Hepatic stellate cell (primary cell): ENCODE results near the gene IFT172.
"Not testable (repeated sequence)": the region's sequence is repeated elsewhere in the genome, so short reads cannot be mapped to it uniquely, and the experiment has no call there.

ENCODE experiments used
- DNase-seq: peaks from one replicate; pipeline ENCODE4 v3.0.0; 2011; ENCODE audit warnings: low spot score

Gene IFT172

DNA sequence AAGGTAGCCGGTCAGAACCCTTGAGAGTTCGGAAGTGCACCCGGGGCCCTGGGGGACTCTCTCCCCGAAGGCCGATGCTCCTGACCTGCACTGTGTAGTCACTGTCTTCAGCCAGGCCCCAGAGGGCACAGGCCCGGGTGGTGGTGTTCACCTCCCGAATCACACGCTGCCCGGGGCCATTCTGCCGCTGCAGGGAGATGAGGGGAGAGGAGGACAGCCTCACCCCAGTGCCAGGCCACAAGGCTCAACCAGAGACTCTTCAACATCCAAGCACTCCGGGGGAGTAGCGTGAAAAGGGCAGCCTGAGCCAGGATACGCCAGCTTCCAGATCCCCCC, 4.4 kb upstream of the IFT172 start:
- no peak for DNase-seq

DNA sequence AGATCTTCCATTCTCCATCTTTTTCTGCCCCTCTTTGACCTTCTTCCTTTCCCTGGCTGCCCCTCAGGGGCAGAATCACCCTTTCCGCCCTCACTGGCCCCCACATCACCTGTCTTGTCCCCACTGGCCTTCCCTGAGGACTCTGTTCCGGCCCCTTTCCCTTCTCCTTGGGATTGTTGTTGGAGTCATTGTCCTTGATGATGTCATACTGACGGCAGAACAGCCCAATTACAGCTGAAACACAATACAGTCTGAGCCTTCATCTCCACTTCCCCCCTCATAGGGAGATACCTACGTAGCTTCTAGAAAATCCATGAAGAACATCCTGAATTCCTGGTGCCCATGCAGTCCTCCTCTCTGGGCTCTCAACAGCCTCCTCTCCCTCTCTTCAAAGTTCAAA, 3.0 kb upstream of the IFT172 start:
- DNase-seq: no peak

DNA sequence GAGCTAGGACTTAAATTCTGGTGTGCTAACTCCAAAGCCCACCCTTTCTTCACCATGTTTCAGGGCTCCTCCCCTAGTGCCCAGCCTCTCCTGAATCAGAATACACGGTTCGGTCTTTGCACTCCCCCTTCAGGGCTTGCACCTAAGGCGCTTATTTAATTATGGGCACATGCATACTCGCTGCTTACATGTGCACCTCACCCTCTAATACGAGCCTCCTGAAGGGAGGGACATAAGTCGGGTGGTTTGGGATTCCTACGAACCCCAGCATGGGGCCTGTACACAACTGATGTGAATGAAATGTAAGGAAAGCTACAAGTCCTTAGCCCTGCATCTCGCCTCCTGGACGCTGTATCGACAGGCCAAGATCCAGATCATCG, 435 bp downstream of the IFT172 start:
- no peak for DNase-seq

DNA sequence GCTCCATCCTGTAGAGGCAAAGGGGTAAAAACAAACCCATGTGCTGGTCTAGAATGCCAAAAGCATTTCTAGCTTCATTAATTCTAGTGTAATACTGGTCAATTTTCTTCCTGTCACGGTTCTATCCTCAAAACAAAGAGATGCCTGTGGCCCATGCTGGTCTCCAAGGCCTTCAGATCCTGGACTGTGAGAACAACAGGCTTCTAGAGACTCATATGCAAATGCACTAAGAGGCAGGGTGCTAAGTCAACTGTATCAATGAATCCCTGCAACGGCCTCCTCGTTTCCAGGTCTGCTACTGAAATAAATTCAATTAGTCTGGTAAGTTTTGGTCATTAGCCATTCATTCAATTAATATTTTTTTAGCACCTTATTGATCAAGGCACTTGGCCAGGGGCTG, 4.0 kb downstream of the IFT172 start:
- no peak for DNase-seq

DNA sequence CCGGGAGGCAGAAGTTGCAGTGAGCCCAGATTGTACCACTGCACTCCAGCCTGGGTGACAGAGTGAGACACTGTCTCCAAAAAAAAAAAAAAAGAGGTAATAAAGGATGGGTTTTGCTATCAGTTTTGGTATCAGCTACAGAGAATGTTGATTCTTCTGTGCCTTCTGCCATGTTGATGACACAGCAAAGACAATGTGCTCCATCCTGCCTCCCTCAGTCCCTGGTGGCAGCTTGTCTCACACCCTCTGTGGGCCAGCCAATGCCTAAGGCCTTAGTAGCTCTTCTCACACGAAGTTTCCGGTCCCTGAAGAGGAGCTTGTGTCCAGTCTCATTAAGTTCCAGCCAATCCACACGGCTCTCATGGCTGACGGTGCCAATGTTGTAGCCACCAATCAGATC, 17.6 kb downstream of the IFT172 start:
- no peak for DNase-seq

DNA sequence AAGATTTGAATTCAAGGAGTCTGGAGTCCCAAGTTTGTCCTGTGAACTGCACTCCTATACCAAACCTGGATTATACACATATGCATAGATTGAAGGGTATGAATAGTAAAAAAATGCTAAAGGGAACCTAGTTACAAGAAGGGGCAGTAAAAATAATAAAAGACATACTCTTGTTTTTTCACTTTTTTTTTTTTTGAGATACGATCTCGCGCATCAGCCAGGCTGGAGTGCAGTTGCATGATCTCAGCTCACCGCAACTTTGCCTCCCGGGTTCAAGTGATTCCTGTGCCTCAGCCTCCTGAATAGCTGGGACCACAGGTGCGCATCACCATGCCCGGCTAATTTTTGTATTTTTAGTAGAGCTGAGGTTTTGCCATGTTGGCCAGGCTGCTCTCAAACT, 25.1 kb downstream of the IFT172 start:
- DNase-seq: no peak

DNA sequence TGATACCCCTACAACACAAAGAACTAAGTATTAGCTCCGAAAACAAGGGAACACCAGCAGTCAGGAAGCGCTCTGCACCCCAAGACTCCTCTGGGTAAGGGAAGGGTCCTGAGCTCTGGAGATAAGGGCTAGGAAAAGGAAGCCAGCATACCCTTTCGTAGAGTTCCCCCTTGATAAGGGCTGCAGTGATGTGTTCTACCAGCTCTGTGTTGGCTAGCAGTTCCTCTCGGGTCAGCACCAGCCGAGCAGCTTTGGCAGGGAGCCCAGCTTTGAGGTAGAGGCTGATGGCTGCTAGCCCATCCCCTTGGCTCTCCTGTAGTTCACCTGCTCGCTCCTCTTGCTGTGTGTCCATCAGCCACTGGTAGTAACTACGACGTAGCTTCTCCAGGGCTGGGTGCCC, 28.4 kb downstream of the IFT172 start:
- DNase-seq: no peak

DNA sequence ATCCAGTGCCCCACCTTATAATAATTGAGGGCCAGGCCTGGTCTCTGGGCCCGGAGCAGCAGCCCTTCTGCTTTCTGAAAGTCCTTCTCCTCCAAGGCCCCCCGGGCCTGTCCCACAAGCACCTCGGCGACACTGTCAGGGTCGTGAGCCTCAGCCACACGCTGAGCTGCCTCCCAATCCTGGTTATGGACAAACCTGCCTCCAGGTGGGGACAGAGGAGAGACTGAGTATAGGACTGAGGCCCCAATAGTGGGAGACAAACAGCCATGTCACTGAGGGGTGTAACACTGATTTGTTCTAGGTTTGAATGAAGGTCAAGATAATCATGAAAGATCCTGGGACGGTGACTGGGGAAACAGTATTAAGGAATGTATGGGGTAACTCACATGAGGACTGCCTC, 35.6 kb downstream of the IFT172 start:
- DNase-seq: no peak

DNA sequence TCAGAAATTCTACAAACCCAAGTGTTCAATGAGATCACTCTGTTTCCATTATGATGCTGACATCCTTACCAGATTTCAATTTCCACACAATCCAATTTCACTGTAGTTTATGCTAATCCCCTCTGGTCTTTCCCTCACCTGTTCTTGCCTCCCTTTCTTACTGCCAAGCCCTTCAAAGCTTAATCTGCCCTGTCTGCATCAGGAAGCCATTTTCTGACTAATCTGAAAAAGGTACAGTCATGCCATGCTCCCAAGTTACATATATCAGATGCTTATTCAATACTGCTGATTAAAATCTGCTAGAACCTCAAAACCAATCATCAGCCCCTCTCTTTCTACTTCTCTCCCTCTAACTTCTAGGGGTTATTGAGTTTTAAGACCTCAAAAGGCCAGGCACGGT, 38.4 kb downstream of the IFT172 start:
- no peak for DNase-seq

DNA sequence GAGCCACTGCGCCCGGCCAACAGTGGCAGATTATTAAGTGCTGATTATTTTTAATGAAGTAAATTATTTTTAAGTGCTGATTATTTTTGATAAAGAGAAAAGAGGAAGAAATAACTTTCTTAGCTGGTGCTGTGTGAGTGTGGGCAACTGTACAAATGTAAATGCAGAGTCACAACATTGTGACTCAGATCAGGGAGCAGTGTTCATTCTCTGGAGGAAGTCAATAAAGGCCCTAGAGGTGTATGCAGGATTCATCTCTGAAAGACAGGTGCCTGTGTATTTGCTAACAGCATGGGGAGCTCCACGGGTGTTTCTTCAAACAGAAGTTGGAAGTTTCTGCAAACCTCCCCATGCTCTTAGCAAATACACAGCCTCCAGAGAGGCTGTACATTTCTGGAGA, 41.2 kb downstream of the IFT172 start:
- no peak for DNase-seq

DNA sequence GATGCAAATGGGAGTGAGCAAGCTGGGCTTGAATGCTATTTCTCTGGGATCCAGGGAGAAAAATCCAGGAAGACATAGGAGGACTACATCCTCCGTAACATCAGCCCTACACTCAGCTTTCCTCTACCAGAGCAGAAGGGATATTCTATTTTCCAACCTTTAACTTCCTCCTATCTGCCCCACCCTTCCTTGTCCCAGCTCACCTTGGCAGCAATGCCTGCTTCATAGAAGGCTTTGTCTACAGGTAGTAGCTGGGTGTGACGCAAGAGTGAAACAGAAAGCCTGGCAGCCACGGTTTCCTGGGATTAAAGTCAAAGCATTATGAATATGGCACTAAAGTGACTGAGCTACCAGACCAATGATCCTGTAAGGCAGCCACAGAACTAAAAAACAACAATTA, 43.5 kb downstream of the IFT172 start:
- no peak for DNase-seq

DNA sequence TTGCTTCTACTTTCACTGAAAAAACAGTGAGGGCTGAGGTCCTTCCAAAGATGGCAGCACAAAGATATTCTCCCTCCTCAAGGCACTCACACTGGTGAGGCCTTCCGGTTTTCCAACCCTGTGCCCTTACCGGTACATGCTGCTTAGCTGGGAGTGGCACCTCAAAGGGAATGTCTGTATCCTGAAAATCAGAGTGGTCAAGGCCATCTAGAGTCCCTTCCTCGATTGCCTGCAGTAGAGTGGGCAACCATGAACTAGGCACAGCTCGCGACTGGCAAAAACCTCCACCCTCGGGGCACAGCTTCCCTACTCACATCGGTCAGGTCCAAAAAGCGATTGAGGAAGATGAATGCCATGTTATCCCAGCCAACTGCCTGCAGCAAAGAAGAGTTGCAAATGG, 43.9 kb downstream of the IFT172 start:
- no peak for DNase-seq

DNA sequence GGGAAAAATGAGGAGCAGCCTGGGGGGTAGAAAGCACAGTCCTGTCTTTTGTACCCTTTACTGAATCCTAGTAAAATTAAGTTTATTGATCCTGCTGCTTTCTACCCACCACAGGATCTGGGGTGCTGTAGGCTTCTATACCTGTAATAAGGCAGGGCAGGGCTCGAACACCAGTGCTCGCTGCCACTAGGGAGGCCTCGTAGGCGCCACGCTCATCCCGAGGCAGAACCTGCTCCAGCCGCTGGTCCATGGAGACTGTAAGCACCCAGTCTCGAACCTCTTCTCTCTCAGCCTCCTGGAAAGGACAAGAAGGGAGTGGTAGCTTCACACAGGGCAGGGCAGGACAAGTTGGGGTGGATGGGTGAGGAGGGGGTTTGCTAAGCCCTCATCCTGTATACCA, 44.4 kb downstream of the IFT172 start:
- no peak for DNase-seq

DNA sequence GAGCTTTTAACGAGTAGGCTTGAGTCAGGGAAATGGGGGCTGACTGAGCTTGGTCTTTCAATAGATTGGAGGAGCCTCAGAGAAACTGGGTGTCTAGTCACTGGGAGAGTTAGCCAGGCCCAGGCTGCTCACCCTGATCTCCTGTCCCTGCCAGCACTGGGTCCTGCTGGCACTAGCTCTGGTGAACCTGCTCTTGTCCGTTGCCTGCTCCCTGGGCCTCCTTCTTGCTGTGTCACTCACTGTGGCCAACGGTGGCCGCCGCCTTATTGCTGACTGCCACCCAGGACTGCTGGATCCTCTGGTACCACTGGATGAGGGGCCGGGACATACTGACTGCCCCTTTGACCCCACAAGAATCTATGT, 46.6 kb downstream of the IFT172 start:
- no peak for DNase-seq

DNA sequence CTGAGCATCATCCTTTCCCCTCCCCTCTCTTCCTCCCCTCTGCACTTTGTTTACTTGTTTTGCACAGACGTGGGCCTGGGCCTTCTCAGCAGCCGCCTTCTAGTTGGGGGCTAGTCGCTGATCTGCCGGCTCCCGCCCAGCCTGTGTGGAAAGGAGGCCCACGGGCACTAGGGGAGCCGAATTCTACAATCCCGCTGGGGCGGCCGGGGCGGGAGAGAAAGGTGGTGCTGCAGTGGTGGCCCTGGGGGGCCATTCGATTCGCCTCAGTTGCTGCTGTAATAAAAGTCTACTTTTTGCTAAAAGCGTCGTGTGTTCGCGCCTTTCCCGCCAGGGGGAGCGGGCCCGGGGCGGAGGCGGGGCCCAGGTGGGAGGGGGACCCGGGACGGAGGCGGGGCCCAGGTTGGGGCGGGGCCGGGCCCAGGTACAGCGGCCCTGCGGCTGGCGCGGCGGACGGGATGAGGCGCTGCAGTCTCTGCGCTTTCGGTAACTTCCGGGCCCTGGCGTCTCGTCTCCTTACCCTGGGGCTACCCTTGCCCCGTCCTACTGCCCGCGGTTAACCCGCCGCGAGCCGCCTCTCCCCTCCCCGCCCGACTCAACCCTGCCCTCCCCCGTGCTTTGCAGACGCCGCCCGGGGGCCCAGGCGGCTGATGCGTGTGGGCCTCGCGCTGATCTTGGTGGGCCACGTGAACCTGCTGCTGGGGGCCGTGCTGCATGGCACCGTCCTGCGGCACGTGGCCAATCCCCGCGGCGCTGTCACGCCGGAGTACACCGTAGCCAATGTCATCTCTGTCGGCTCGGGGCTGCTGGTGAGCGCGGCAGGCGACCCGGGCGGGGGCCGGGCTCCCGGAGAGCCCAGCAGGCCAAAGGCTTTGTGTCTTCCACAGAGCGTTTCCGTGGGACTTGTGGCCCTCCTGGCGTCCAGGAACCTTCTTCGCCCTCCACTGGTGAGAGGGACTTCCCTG, 47.3 kb downstream of the IFT172 start, which contains the start of gene KRTCAP3:
KRTCAP3 (plus strand) TSS at position 424 of the 962 bp plus-strand sequence; CDS start at position 456, 32 bp downstream.
- no peak for DNase-seq

DNA sequence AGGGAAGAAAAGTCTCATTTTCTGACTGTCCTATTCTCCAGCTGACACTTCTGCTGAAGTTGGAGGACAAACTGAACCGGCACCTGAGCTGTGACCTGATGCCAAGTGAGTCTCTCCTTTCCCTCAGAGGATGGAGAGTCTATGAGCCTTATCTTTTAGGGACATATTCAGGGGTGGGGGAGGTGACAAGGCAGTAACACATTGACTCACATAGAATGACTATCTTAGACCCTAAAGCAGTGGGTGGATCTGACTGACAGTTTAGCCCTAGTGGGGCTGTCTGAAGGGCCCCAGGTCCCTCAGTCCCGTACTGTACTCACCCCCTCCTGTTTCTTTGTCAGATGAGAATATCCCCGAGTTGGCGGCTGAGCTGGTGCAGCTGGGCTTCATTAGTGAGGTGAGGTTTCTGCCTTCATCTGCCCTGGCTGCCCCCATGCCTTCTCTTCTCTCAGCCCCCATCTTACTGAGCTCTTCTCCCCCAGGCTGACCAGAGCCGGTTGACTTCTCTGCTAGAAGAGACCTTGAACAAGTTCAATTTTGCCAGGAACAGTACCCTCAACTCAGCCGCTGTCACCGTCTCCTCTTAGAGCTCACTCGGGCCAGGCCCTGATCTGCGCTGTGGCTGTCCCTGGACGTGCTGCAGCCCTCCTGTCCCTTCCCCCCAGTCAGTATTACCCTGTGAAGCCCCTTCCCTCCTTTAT, 48.2 kb downstream of the IFT172 start:
- DNase-seq: no peak

DNA sequence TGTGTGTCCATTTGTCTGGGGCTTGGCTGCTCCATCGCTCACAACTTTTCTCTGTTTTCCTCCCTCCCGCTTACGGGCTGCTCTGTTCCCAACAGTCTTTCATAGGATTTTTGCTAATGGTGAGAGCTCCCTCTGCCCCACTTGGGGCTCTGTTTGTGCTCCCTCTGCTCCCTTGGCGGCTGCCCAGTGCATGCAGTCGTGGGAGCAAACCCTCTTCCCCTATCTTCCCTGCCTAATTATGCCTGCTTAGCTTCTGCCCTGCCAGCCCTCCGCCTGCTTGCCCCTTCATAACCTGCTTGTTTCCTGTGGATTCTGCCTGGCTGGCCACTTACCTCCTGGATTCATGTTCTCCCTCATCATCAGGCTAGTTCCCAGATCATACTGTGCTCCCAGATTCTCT, 53.9 kb downstream of the IFT172 start:
- DNase-seq: no peak

DNA sequence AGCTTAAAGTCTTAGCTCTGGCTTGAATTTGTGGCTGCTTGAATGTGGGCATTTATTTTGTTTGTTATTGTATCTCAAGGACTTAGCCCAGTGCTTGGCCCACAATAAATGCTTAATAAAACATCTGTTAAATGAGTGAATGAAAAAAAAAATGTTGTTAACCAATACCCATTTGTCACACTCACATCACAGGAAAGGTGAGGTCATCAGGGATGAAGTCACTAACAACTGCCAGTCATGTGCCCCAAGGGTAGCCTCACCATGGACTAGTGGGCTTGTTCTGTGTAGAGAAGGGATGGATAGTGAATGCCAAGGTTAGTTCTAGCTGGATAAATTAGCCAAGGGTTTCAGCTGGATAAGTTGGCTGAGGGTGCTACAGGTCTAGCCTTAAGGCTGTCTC, 58.1 kb downstream of the IFT172 start:
- peak; percentile 27 for DNase-seq

DNA sequence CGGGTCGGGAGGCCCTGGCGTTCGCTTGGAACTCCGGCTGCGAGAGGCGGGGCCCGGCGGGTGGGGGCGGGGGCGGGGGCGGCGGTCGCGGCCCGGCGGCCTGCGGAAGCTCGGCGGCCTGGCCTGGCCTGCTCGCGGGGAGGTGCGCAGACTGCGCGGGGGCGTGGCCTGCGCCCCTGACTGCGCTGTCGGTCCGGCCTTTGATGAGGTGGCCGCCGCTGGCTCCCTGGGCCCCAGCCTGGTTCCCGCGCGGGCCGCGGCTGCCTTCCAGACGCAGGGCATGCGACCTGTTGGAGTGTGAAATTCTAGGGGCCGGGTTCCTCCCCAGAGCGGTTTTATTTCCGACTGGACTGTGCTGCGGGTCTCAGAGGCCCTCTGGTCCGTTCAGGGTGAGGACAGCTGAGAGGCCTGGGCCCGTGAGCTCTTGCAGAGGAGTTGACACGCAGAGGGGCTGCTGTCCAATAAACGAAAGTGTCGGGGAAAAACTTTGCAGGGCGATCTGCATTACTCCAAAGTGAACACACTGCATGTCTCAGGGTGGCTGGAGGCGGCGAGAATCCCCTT, 60.5 kb downstream of the IFT172 start:
- DNase-seq: peak; percentile 83

DNA sequence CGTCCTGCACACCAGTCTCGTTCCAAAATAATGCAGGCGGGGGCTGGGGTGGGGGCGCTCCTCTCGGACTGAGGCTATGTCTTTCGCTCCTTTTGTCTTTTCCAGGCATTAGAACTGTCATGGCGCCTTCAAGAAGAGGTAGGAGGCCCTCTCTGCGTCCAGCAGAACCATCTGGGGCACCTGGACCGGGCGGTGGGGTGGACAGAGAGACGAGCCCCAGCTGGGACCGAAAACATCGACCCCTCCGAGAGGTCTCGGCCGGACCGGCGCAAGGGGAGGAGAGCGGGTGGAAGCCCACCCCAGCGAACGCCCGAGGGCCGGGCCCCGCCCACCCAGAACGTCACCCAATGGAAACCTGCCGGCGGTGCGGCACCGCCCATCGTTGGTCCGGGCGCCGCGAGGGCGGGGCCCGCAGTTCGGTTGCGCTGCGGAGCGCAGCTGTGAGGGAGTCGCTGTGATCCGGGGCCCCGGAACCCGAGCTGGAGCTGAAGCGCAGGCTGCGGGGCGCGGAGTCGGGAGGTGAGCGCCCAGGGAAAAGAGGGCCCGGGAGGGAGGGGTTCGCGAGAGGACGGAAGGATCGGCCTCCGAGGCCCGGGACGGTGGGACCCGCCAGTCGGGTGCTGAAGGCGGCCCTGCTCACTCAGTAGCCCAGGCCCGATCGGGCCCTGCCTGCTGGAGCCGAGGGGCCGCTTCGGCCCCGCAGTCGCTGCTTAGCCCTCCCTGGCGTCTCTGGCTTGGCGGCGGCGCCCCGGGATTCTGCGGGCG, 61.1 kb downstream of the IFT172 start, which contains the start of gene NRBP1:
NRBP1 (plus strand) TSS at position 419 of the 765 bp plus-strand sequence. CDS start 4,643 bp downstream, outside the sequence.
- peak; percentile 94 for DNase-seq

DNA sequence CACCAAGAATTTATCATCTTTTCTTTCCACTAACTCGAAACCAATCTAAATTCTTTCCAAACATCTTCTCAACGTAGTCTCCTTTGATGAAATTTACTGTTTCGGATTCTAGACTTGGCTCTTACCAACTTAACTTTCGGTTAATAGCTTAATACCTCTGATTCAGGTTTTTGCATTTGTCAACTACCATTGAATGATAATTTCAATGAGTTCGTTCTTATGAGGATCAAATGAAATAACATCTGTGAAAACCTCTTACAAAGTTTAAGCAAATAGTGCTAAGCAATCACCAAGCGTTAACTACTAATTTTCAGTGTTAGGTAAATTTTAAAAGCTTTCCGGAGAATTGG, 61.7 kb downstream of the IFT172 start:
- no peak for DNase-seq

DNA sequence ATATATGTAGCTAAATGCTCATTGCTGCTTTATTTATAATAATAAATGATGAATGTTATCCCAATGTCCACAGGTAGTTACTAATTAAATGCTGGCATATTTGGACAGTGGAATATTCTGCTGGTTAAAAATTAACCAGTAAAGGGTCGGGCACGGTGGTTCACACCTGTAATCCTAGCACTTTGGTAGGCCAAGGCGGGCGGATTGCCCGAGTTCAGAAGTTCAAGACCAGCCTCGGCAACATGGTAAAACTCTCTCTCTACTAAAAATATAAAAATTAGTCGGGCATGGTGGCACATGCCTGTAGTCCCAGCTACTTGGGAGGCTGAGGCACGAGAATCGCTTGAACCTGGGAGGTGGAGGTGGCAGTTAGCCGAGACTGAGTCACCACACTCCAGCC, 64.5 kb downstream of the IFT172 start:
- not testable (repeated sequence) for DNase-seq
